ENCODE data around the gene HACD2.

HACD2 gene

DNA sequence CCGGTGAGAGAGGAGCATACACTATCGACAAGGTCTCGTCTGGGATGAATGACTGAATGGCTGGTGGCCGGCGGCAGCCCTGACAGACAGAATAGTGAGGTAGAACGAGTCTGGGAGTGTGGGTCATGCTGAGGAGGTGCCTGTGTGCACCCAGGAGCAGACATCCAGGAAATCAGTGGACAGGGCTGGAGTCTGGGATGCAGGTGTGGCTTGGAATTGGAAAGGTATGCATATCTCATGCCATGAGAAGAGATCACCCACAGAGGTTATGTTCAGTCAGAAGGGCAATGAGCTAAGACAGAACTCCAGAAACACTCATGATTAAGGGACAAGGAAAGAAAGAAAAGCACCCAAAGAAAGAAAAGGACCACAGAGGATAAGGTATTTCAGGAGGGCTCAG is 20.8 kb downstream of the HACD2 start:
- no peak for DNase-seq

DNA sequence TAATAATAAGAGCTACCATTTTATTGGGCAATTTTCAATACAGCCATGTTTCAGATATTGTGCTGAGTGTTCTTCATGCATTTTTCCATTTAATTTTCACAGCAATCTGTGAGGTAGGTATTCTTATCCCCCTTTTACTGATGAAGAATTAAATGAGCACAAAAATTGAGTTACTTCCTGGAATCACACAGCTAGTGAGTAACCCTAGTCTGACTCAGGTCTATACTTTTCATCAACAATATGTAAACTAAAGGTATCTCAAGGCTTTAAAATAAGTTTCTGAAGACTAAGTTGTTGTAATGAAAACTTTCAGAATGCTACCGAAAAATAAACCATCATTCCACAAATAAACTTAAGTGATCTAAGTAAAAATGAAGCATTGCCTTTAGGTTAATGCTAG is 22.3 kb downstream of the HACD2 start:
- no peak for DNase-seq

GRCh38 chr3:123561188-123561587 is 23.7 kb downstream of the HACD2 start:
- DNase-seq = no peak

DNA sequence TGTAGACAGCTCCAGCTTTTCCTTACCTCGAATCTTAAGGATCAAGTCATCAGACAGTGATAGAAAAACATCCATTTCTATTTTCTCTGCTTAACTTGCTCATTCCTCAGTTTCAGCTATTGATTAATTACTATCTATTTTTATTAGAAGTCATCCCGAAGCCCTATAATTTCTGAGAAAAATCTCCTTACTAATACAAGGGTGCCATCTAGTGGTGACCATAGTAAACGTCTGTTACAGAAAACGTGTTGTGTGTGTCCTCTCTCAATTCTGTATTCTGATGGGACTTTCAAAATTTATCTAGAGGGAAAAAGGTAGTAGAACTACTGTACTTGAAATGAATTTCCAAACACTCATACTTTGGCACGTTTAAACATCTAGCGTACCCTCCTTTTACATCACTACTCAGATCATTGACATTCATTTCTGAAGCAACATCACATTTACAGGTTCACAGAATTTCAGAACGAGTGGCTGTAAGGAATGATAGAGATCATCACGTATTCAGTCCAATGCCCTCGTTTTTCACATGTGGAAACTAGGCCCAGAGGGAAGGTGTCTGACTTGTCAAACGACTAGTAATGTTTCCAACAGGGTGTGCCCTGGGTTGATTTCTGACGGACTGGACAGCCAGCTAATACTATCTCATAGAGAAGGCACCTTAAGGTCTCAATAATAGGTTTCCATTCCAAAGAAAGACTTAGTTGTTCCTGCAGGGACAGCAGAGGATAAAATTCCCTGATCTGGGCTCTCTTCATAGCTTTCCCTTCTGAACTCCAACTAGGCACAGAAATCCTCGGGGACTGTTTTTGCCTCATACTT is 25.6 kb downstream of the HACD2 start:
- peak; percentile 59 for DNase-seq

DNA sequence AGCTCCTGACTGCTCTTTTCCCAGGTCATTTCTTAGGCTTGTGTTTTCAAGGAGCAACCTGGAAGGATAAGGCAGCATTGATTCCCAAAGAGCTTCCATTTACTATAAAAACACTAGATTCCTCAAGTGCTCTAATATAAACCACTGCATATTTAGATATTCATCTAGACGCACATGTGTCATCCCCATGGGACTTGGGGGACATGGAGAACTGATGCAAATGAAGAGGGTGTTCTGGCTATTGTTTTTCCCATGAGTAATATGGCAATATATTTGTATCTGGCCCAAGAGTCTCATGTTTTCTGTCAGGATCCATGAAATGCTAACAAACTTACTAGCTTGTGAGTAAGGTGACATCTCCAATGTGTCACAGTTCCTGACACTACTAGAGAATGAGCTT is 31.3 kb downstream of the HACD2 start:
- no peak for DNase-seq

GRCh38 chr3:123552768-123553167 is 32.1 kb downstream of the HACD2 start:
- DNase-seq = no peak

DNA sequence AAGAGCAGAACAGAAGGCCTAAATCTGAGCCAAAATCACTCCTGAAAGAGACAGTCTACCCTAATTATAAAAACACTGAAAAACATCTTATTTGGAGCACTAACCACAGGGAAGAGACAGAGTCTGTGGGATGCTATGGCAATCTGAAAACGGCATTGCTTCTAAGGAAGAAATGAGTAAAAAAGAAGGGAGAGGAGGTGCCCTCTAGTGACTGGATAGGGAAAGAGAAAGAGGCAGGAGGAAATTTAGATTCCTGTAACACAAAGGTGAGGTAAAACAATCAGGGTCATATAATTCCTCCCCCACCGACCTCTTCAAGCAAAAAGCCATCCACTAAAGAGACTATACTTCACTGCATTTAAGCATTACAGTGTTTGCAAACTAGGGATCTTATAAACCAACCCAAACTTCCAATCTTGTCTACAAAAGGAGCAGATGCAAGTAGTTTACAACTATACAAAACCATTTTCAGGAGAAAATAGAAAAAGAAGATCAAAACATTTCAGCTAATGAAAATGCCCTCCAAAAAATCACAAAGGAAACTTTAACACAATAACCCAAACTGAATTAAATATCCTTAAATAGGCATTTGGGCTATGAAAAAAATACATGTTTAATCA is 32.6 kb downstream of the HACD2 start:
- no peak for DNase-seq

- no peak for DNase-seq
These were observed 36.9 kb downstream of the HACD2 start for GRCh38 chr3:123547881-123548519.

DNA sequence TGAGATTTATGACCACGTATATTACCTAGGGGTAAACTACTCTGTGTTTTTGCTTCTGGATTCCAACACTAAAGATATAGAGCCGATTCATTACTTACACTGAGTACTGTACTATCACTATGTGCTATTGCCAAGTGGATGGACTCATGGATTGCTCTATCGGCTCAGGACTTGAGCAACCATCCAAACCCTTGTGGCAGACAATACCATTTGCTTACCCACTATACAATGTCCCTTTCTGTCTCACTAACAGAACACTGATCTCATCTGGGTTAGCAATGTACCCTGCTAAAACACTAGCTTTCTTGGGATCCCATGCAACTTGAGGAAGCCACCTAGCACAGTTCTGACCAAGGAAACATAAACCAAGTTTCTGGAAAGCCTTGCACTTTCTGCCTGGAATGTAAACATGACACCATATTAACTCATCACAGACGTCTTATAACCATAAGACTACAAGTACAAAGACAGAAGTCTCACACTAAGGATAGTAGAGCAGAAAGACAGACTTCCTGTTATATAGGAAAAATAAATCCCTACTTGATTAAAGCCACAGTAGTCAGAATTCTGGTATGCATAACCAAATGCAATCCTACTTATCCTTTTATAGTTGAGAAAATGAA is 38.6 kb downstream of the HACD2 start:
- no peak for DNase-seq

DNA sequence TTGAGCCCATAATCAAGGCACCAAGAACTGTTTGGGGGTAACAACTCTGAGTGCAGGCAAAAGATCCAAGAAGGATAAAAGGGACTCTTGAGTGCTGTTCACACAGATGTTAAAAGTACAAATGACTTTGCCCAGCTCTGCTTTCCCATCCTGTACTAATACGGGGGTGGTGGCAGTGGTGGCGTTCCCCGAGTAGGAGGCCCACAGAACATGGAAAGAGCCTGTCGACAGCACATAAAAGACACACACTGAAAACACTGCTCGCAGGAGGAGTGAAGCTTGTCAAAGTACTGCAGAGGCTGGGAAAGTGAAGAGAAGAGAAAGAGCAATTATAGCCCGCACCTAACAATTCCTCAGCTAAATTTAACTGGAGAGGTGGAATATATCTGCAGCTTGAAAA is 40.9 kb downstream of the HACD2 start:
- no peak for DNase-seq

GRCh38 chr3:123540285-123540684 is 44.6 kb downstream of the HACD2 start:
- DNase-seq = no peak

- no peak for DNase-seq
These were observed 48.5 kb downstream of the HACD2 start for GRCh38 chr3:123536153-123536895.

GRCh38 chr3:123535580-123535979 is 49.3 kb downstream of the HACD2 start:
- no peak for DNase-seq

- no peak for DNase-seq
These were observed 50.6 kb downstream of the HACD2 start for GRCh38 chr3:123534264-123534663.

- no peak for DNase-seq
These were observed 51.2 kb downstream of the HACD2 start for GRCh38 chr3:123533554-123534159.

- no peak for DNase-seq
These were observed 56.7 kb downstream of the HACD2 start for GRCh38 chr3:123528130-123528529.

- no peak for DNase-seq
These were observed 57.8 kb downstream of the HACD2 start for GRCh38 chr3:123527046-123527445.

DNA sequence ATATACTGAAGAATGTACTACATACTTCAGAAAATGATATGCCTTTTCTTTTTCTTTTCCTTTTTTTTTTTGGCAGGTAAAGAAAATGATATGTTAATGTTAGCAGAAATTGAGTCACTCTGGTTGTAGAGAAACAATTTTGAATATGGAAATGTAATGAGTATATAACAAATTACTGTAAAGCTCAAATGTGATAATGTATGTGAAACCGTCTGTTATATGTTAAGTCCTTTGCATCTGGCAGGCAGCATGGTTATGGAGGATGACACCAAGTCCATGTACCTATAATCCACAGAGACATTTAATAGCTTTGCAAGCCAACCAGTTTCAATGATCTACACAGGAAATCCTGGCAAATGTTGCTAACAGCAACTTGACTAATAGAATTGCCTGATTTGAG is 58.4 kb downstream of the HACD2 start:
- DNase-seq = no peak

- DNase-seq = no peak
These were observed 59.4 kb downstream of the HACD2 start for GRCh38 chr3:123525433-123525832.

GRCh38 chr3:123524981-123525380 is 59.9 kb downstream of the HACD2 start:
- DNase-seq = no peak

DNA sequence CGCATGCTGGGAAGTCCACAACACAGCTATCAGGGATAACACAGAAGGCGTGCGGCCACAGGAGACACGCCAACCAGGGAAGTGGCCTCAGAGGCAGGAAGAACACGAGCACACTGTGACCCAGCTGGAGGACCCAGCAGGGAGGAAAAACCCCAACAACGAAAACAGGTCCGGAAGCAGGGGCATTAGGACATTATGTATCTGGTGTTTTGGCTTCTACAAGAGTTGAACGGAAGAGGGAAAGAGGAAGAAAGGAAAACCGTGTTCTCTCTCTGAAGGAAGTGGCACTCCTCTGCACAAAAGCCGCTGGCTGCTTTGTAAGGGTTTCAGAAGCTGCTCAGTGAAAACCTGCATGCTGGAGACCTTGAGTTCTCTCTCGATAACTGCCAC is 61.8 kb downstream of the HACD2 start:
- DNase-seq = peak; percentile 38

DNA sequence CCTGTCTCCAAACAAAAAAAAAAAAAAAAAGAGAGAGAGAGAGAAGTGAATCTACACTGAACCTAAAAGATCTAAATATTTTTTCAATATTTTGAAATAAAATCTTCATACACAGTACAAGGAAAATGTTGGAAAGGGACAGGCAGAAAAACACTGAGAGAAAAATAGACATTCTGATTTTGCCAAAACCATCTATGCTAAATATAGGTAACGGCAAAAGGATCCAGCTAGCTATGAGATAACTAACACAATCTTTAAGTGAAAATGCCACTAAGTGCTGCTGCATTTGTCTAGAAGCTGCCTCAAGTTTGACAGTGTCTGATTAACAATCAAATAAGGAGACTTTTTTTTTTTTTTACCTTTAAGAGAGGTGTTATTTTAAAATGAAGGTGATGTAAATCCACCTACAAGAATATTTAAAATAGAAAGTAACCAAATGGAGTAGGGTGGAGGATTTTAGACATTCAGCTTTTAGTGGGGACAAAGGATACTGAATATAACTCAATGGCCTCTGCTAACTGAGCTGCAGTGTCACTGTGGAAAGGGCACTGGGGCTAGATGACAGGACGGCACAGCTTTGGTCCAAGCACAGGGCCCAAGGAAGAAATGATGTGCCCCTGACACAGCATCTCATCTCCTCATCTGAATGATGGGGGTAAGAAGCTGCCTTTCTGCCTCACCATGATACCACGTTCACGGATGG is 62.4 kb downstream of the HACD2 start:
- DNase-seq = no peak

Data from inflammatory macrophage treated with lipopolysaccharide for 4 hours (primary cell).